ENCODE results near the gene BCDIN3D.
A peak's percentile ranks its signal among the peaks of the same experiment; 100 is the strongest.
"Not testable (repeated sequence)": the region's sequence is repeated elsewhere in the genome, so short reads cannot be mapped to it uniquely, and the experiment has no call there.

BCDIN3D gene

DNA sequence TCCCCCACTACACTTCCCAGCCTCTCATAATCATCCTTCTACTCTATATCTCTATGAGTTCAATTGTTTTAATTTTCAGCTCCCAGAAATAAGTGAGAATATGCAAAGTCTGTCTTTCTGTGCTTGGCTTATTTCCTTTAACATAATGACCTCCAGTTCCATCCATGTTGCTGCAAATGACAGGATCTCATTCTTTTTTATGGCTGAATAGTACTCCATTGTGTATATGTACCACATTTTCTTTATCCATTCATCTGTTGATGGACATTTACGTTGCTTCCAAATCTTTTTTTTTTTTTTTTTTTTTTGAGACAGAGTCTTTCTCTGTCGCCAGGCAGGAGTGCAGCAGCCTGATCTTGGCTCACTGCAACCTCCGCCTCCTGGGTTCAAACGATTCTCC, 13.0 kb upstream of the BCDIN3D start:
- not testable (repeated sequence) for DNase-seq (ENCODE audit: low read depth)

DNA sequence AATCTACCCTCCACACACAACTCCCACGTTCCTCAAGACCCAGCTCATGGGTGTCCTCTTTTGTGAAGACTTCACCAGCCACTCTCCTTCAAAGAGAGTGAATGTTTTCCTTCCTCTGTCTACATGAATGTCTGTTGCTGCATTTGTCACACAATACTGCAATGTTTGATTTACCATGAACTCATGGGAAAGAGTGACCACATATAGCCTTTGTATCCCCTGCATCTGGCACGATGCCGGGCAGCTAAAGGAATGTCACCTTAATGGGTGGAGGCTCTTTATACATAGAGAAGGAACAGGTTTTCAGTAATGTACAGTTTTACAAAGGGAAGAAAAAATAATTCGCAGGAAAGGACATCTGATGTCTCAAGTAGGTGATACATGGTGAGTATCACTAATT, 12.1 kb upstream of the BCDIN3D start:
- no peak for DNase-seq (ENCODE audit: low read depth)

- DNase-seq (ENCODE audit: low read depth) = no peak
Observed at GRCh38 chr12:49853671-49854070, 10.8 kb upstream of the BCDIN3D start.

GRCh38 chr12:49847161-49847560, 4.3 kb upstream of the BCDIN3D start:
- no peak for DNase-seq (ENCODE audit: low read depth)

GRCh38 chr12:49846032-49846431, 3.1 kb upstream of the BCDIN3D start:
- DNase-seq (ENCODE audit: low read depth) = no peak

GRCh38 chr12:49843876-49844437, 1.1 kb upstream of the BCDIN3D start:
- DNase-seq (ENCODE audit: low read depth) = no peak

DNA sequence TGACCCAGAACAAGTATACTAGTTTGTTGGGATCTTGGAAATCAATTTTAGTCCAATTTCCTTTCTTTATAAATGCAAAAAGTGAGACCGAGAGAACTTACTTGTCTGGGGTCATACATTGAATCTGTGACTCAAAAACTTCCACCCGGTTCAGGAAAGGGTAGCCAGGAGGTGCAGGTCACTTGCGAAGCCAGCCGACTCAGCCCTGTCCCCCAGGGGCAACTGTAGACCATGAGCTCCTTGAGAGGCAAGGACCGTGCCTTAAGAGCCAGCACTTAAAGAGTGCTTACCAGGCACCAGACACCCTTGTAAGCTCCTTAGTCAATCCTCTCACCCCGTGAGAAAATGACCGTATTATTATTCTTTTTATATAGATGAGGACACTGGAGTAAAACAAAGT, 505 bp upstream of the BCDIN3D start:
- DNase-seq (ENCODE audit: low read depth) = no peak

DNA sequence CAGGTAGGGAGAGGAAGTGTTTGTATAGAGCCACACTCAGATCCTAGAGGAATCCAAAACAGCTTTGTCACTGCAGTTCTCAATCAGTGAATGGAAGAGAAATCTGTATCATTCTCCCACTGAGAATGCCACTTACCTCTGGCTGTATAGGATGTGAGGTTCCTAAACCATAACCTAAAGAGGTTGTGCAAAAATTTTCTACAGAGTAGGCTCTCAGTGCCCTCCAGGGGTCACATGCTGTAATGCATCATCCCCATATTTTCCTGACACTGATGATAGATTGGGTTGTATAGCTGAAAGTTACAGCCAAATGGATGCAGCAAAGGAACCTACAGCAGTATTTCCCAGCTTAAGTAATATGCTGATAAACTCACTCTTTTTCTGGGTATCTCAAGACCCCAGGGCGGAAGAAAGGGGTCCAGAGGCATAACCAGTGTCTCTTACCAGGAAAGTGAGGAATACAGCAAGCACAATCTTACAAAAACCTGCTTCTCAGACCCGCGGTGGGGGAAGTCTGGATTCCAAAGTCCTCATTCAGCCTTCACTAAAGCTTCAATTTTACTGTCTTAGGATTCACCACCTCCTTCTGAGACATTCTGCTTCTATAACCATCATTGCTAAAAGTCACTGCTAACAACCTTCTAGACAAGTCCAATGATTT, 3.8 kb downstream of the BCDIN3D start:
- DNase-seq (ENCODE audit: low read depth) = no peak

DNA sequence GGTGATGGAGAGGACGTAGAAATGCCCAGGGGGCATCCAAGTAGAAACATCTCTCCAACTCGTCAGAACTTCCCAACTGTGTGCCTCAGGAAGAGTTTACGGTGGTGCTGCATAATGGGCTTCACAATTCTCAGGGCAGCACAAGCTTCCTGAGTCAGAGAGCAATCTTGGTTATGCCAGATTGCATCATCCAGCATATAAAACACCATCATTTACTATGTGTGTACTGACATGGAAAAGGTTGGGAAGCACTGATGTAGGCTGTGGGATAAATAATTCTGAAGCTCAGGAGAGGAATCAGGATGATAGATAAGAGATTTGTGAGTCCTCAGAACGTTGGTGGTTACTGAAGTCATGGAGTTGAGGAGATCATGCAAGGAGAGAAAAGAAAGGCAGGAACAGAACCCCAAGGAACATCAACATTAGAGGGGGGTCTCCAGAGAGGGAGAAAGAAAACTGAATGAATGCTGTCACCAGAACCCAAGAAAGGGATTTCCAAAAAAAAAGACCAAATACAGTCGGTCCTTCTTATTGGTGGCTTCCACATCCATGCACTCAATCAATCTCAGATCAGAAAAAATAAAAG, 10.0 kb downstream of the BCDIN3D start:
- DNase-seq (ENCODE audit: low read depth) = no peak

DNA sequence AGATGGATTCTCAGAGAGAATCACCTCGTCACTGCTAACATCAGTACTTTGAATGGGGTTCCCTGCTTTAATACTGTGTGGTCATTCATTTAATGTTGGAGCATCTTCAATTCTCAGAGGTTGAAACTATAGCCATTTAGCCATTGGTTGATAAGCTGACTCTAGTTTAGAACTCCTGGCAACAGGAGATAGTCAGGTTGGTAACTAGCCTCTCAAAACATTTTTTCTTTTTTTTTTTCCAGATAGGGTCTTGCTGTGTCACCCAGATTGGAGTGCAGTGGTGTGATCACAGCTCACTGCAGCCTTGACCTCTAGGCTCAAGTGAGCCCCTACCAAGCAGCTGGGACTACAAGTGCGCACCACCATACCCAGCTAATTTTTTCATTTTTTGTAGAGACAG, 11.2 kb downstream of the BCDIN3D start:
- no peak for DNase-seq (ENCODE audit: low read depth)

GRCh38 chr12:49828133-49829091, 14.5 kb downstream of the BCDIN3D start, which contains the start of gene NCKAP5L:
TSS of gene NCKAP5L (minus strand) at chr12:49828413. CDS start at chr12:49804044, 24,369 bp downstream.
- peak; percentile 92 for DNase-seq (ENCODE audit: low read depth)

DNA sequence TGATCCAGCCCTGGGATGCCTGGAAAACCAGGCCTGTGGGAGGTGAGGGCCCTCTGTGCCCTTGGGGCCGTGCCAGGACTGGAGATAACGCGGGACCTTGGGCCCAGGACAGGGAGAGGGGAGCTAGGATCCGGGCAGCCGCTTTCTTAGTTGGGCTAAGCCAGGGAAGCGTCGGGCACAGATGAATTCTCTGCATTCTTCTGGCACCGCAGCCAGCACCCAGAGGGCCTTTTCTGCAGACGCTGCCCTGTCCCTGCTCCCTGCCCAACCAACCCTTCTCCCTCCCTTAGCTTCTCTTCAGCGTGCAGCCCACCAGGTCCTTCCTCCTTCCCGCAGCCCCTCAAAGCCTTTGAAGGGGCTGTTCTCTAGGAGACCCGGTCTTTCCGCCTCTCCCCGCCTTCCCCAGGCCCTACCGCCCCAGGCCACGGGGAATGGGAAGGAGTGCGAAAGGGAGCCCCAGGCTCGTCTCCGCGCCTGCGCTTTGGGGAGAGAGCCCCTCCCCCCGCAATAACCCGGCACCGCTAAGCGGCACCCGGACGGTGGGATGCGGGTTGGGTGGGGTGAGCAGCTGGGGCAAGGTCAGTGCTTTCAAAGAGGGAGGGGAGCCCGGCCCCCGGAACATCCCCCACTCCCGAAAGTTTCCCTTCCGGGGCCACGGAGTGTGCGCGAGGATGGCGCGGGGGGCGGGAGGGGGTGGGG, 15.4 kb downstream of the BCDIN3D start:
- no peak for DNase-seq (ENCODE audit: low read depth)

GRCh38 chr12:49827051-49827400, 15.9 kb downstream of the BCDIN3D start:
- no peak for DNase-seq (ENCODE audit: low read depth)

DNA sequence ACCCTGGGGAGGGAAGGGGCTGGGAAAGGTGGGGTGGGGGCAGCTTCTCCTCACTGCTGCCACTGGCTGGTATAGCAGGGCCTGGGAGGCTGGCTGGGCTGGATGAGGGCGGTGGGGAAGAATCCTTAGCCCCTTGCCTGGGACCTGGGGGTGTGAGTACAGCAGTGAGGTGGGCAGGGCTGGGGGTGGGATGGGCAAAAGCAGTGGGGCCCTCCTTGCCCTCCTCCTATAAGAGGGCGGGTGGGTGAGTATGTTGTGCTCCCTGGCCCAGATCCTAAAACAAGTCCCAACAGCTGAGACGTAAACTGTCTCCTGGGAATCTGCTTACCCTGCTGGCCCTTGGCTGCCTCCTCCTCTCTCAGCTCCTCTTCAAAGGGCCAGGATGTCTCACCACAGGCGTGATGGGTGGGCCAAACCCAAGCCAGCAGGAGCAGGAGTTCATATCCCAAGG, 16.9 kb downstream of the BCDIN3D start:
- no peak for DNase-seq (ENCODE audit: low read depth)

GRCh38 chr12:49825360-49825970, 17.4 kb downstream of the BCDIN3D start:
- DNase-seq (ENCODE audit: low read depth) = no peak

DNA sequence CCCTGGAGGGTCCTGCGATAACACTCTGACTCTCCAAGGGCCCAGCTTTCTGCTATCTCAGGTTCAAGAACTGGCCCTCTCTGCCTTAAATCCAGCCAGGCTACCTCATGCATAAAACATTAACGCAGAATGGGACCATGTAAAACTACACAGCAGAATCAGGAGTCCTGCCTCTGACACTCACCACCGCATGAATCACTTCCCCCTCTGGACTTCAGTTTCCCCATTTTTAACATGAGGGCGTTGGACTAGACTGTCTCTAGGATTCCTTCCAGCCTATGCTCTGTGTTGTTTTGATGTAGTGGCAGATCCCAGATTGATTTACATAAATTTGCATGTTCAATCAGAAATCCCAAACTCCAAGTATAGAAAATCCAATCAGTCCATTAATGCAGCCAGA, 18.0 kb downstream of the BCDIN3D start:
- no peak for DNase-seq (ENCODE audit: low read depth)

DNA sequence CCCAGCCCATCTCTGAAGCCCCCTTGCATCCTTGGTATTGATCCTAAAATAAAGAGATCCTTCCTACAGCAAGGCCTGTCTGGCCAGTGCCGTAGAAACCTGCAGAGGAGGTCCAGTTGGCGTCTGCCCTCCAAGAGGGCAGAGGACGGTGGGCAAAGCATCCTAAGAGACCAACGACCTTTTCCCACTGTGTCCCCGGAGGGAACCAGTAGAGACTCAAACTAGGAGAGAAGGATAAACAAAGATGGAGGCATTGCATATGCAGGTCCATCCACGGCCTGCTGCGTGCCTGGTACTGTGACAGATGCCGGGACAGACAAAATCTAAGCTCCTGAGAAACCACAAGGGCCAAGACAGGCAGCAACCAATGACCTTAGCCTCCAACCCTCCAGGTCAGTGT, 18.5 kb downstream of the BCDIN3D start:
- no peak for DNase-seq (ENCODE audit: low read depth)

GRCh38 chr12:49823951-49824350, 19.0 kb downstream of the BCDIN3D start:
- no peak for DNase-seq (ENCODE audit: low read depth)

- no peak for DNase-seq (ENCODE audit: low read depth)
Observed at GRCh38 chr12:49823350-49823749, 19.6 kb downstream of the BCDIN3D start.

- no peak for DNase-seq (ENCODE audit: low read depth)
Observed at GRCh38 chr12:49821373-49822287, 21.3 kb downstream of the BCDIN3D start.
